Measurements from ENCODE around the gene TVP23C. TPM values are rescaled to one million over a fixed set of nuclear protein-coding genes. Genes with fewer than 3 reads are reported as not detected.
A peak's percentile ranks its signal among the peaks of the same experiment; 100 is the strongest.
"Not testable (repeated sequence)": the region's sequence is repeated elsewhere in the genome, so short reads cannot be mapped to it uniquely, and the experiment has no call there.

The TVP23C gene
- 13.8 TPM for total RNA-seq

GRCh38 chr17:15563375-15563857 lies at the start of gene TVP23C:
TVP23C (minus strand) TSS chr17:15563483; CDS start chr17:15563448, 35 bp downstream.
- peak; percentile 64 for DNase-seq (ENCODE audit: low spot score)

GRCh38 chr17:15592960-15593359 lies 29.7 kb upstream of the TVP23C start:
- DNase-seq (ENCODE audit: low spot score) = not testable (repeated sequence)

- not testable (repeated sequence) for DNase-seq (ENCODE audit: low spot score)
Measured at GRCh38 chr17:15591986-15592385, 28.7 kb upstream of the TVP23C start.

- DNase-seq (ENCODE audit: low spot score) = not testable (repeated sequence)
Measured at GRCh38 chr17:15590844-15591243, 27.6 kb upstream of the TVP23C start.

- DNase-seq (ENCODE audit: low spot score) = not testable (repeated sequence)
Measured at GRCh38 chr17:15589544-15590536, 26.6 kb upstream of the TVP23C start.

GRCh38 chr17:15588017-15588416 lies 24.7 kb upstream of the TVP23C start:
- DNase-seq (ENCODE audit: low spot score) = not testable (repeated sequence)

GRCh38 chr17:15583313-15583712 lies 20.0 kb upstream of the TVP23C start:
- not testable (repeated sequence) for DNase-seq (ENCODE audit: low spot score)

- DNase-seq (ENCODE audit: low spot score) = not testable (repeated sequence)
Measured at GRCh38 chr17:15581462-15581861, 18.2 kb upstream of the TVP23C start.

GRCh38 chr17:15576848-15577247 lies 13.6 kb upstream of the TVP23C start:
- DNase-seq (ENCODE audit: low spot score) = not testable (repeated sequence)

- DNase-seq (ENCODE audit: low spot score) = not testable (repeated sequence)
Measured at GRCh38 chr17:15574660-15575059, 11.4 kb upstream of the TVP23C start.

GRCh38 chr17:15573870-15574269 lies 10.6 kb upstream of the TVP23C start:
- DNase-seq (ENCODE audit: low spot score) = peak; percentile 80

GRCh38 chr17:15562613-15563374 lies 489 bp downstream of the TVP23C start:
- DNase-seq (ENCODE audit: low spot score) = not testable (repeated sequence)

GRCh38 chr17:15561439-15561838 lies 1.8 kb downstream of the TVP23C start:
- DNase-seq (ENCODE audit: low spot score) = not testable (repeated sequence)

GRCh38 chr17:15558403-15559105 lies 4.7 kb downstream of the TVP23C start:
- DNase-seq (ENCODE audit: low spot score) = not testable (repeated sequence)

- not testable (repeated sequence) for DNase-seq (ENCODE audit: low spot score)
Measured at GRCh38 chr17:15557334-15557832, 5.9 kb downstream of the TVP23C start.

GRCh38 chr17:15552932-15553331 lies 10.4 kb downstream of the TVP23C start:
- DNase-seq (ENCODE audit: low spot score) = not testable (repeated sequence)

- DNase-seq (ENCODE audit: low spot score) = not testable (repeated sequence)
Measured at GRCh38 chr17:15549552-15549951, 13.7 kb downstream of the TVP23C start.

GRCh38 chr17:15546604-15547003 lies 16.7 kb downstream of the TVP23C start:
- not testable (repeated sequence) for DNase-seq (ENCODE audit: low spot score)

- DNase-seq (ENCODE audit: low spot score) = not testable (repeated sequence)
Measured at GRCh38 chr17:15540371-15541219, 22.7 kb downstream of the TVP23C start.

GRCh38 chr17:15533122-15533521 lies 30.2 kb downstream of the TVP23C start:
- DNase-seq (ENCODE audit: low spot score) = not testable (repeated sequence)
